Astrocyte of the hippocampus (primary cell): ENCODE data around the gene FAM170B.

ENCODE experiments used
- DNase-seq: peaks from one replicate; pipeline ENCODE4 v3.0.0; 2011; ENCODE audit warnings: low read depth, low spot score

The FAM170B gene

GRCh38 chr10:49106451-49106850, 27.4 kb downstream of the FAM170B start:
- DNase-seq: peak; percentile 46

GRCh38 chr10:49105076-49105475, 28.7 kb downstream of the FAM170B start:
- no peak for DNase-seq

DNA sequence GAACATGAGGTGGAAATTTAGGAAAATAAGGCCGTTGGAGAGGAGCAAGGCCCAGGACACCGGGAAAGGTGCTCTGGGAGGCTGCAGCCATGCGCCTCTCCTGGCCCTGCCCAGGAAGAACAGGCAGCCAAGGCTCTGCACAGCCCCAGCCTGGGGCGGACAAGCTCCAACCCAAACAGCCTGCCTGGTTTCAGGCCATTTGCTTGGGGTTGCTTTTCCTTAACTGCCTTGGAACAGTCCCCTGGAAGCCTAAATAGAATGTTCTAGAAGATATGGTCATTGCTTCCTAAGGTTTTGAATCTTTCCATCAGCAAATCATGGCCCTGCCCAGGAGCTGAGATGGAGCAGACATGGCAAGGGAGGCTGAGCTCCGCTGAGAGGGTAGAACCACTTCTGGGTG, 29.5 kb downstream of the FAM170B start:
- DNase-seq: no peak

DNA sequence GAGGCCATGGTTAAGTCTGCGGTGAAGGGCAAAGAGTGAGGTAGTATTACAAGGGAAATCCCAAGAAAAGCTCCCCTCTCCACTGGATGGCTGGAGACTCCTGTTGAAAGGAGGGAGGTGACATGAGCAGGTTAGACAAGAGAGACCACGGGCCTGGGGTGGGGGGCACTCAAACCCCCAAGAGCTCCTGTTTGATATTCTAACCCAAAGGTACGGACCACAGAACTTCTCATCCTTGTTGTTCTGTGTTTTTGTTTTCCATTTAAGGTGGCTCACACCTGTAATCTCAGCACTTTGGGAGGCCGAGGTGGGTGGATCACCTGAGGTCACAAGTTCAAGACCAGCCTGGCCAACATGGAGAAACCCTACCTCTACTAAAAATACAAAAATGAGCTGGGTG, 30.1 kb downstream of the FAM170B start:
- no peak for DNase-seq

GRCh38 chr10:49099046-49099445, 34.8 kb downstream of the FAM170B start:
- DNase-seq: no peak

DNA sequence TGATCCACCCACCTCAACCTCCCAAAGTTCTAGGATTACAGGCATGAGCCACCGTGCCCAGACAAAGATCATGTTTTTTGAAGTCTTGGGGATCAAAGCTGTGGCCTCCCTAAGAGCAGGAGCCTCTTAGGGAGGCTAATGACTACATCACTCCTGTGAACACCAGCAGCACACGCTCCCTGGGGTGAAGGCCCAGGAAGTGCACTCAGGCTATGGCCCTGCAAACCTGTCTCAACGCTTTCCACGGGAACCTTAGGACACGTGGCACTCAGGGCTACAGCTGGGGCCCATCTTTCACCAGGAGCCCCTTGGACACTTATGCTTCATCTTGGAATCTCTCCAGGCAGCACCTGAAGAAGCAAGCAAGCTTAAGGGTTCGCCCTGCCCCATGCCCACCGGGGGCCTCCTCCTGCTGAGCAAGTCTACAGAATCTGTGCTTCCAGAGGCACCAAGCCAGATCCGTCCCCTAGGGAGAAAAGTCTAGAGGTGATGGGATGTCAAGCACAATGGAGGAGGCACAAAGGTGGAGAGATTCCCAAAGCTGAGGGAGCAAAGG, 36.9 kb downstream of the FAM170B start:
- no peak for DNase-seq

GRCh38 chr10:49094646-49095045, 39.2 kb downstream of the FAM170B start:
- no peak for DNase-seq

- DNase-seq: no peak
These were observed 39.9 kb downstream of the FAM170B start for GRCh38 chr10:49093922-49094321.

DNA sequence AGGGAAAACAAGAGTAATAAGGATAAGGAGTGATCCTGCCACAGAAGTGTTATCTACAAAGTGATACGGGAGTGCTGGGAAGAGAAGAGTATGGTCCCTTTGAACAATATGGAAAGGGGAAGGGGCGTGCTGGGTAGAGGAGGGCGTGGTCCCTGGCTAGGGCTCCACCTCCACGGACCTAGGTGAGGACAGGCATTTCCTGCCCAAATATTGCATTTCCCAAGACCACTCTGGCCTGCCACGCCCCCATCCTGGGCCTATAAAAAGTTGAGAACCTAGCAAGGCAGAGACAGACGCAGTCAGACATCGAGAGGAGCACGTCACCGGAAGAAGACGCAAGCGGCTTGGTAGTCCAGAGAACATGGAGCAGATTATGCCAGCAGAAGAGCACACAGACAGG, 41.3 kb downstream of the FAM170B start:
- DNase-seq: no peak

GRCh38 chr10:49091450-49092210, 42.2 kb downstream of the FAM170B start:
- DNase-seq: no peak

GRCh38 chr10:49090696-49091380, 43.0 kb downstream of the FAM170B start:
- DNase-seq: no peak

- no peak for DNase-seq
These were observed 43.6 kb downstream of the FAM170B start for GRCh38 chr10:49090189-49090575.

GRCh38 chr10:49089557-49090188, 44.1 kb downstream of the FAM170B start:
- DNase-seq: peak; percentile 35

DNA sequence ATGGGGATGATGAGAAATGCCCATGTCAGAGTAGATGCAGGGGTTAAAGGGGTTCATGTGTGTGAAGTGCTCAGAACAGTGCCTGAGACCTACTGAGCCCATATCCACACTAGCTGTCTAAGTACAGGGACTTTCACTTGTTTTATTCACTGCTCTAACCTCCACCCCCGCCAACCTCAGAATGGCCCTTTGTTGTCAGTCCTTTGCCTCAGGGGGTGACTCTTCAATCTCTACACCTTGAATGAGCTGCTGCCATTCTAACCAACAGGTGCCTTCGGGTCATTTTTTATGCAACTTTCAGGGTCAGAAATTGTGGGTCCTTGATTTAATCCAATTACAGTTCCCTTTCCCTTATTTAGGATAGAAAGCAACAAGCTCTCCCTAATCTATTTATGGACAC, 44.7 kb downstream of the FAM170B start:
- DNase-seq: no peak

DNA sequence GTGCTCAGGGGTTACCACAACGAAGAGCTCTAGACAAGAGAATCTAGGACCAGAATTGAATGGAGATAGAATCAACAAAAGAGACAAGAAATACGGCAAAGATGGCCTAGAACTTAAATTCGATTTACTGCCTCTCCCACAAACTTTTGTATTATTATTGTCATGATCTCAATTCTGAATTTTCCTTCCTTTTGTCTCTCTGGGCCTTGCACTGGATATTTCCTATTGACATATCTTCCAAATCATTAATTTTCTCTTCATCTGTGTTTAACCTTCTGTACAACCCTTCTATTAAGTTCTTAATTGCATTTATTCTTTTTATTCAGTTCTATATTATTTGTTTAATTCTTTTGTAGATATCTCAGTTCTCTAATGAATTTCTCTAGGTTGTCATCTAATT, 46.9 kb downstream of the FAM170B start:
- no peak for DNase-seq

DNA sequence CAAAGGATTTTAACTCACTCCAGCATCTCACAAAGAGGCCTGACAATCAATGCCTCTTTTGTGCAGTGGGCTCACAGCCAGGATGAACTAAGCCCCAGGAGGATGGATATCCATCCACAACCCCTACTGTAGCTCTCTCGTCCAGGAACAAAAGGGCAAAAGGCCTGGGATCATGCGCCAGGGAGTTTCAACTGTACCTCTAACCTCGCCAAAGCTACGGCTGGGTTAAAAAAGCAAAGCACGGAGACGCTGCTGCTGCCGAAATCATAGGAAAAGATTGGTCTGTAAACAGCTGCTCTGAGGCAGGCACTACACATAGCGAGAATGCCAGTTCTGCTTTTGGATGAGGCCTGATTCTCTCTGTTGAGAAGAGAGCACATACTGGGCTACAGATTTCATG, 50.6 kb downstream of the FAM170B start:
- no peak for DNase-seq

DNA sequence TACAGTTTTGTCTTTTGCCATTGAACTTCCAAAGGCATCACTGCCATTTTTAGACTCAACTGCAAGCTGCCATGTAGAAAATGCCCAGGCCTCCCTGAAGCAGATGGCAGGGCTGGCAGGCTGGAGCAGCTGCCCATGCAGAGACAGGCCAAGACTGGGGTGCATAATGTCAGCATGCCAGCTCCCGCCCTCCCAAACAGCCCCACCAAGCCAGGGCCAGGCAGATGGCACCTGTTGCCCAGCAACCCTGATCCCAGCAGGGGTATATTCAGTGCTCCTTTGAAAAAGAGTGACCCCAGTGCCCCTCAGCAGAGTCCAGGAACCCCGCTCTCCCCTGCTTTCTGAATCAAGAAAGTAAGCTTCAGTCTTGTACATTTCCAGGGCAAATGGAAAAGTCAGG, 51.1 kb downstream of the FAM170B start:
- no peak for DNase-seq

DNA sequence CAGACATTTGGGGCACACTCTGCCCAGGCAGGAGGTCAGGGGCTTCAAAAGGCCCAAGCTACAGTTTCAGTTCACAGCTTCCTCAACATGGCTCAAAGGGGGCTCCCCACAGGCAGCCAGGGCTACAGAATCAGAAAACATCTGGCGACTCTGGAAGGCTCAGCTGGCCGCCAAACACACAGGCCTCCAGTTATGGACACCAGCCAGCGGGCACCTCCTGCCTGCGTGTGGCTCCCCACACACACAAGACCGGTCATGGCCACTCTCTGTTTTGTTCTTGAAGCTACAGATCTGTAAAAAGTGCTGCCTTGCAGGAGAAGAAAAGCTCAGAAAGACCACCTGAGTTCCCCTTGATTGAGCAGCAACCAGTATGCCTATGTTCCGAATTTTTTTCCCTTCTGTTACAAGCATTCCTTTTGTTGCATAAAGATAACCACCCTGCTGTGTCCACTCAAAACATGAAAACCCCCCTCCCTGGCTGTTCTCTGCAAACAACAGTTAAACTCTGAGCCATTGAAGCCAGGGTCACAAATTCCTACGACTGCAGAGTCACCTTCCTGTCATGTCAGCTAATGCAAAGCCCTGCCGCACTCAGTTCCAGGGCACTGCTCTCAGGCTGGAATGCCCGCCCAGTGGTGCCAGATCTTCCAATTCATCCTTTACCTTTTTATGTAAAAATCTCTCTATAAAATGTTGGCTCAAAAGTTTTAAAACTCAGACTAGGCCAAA, 52.1 kb downstream of the FAM170B start:
- DNase-seq: no peak
